Tibial artery (tissue), 4 donors: ENCODE data around the gene PSD4.

Experiments used
- DNase-seq, 2 donors: peaks; one replicate each; pipeline ENCODE4 v3.0.0-alpha.2; 2019
- H3K27ac ChIP-seq, 2 donors: fragments of 200-600 bp; sonication (generic) in 1 of 2; 1 replicate in 1 of 2; 2 replicates in 1 of 2; pipeline ENCODE4 v1.5.1; 2018 to 2019; ENCODE audit warnings: mild to moderate bottlenecking in 1 of 2
- H3K27me3 ChIP-seq, 2 donors: fragments of 200-600 bp; sonication (generic) in 1 of 2; one replicate each; pipeline versions ENCODE4 v1.5.1 to v1.6.0; 2016 to 2019
- H3K36me3 ChIP-seq, 3 donors: fragments of 200-600 bp; sonication (generic) in 2 of 3; one replicate each; pipeline ENCODE4 v1.5.1; 2016 to 2019; ENCODE audit warnings: mild to moderate bottlenecking in 2 of 3
- H3K4me1 ChIP-seq, 4 donors: fragments of 200-600 bp; sonication (generic) in 2 of 4; 1 replicate in 3 of 4; 2 replicates in 1 of 4; pipeline ENCODE4 v1.5.1; 2016 to 2019
- H3K4me3 ChIP-seq, 2 donors: fragments of 200-600 bp; sonication (generic) in 1 of 2; 1 replicate in 1 of 2; 2 replicates in 1 of 2; pipeline ENCODE4 v1.5.1; 2018 to 2019; ENCODE audit warnings: mild to moderate bottlenecking in 2 of 2
- H3K9me3 ChIP-seq, 3 donors: fragments of 200-600 bp; sonication (generic) in 1 of 3; one replicate each; pipeline ENCODE4 v1.5.1; 2016 to 2019
- CTCF ChIP-seq, 2 experiments: fragments of 200-600 bp in 1 of 2; fragments of 450-650 bp in 1 of 2; IDR thresholded peaks; one replicate each; pipeline ENCODE4 v1.5.1; 2017 to 2019; ENCODE audit warnings: antibody characterized with exemption in 2 of 2, mild to moderate bottlenecking in 1 of 2, moderate library complexity in 1 of 2
- intact Hi-C: fragments of 100-400 bp; cut with DNase I; formaldehyde crosslinking; loops from one replicate; pipeline ENCODE4 v1.15.0; 2023; ENCODE audit warnings: low total_unique reads

Gene PSD4

DNA sequence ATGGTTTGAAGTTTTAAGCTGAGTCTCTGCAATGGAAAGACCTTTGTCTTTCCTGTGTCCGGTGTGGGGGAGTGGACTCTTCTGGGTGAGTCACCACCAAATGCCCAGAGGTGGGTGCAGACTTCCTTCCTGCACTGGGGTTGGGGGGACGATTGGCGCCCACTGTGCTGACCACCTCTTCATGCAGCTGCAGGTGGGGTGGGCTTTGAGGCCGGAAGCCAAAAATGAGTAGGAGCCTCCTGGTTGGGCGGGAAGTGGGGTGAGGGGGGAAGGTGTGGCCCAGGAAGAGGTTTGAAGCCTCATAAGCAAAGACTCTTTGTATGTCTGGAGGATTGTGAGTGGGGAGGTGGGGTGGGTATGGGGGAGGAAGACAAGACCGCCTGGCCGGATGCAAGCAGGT is 77.3 kb downstream of the PSD4 start:
- Histone ChIP-seq H3K9me3 (no peaks in the 10 kb centered on the region), H3K36me3 (no peaks in the 10 kb centered on the region), H3K4me3 (no peak overlapping the region), H3K27ac (no peak overlapping the region), H3K4me1 (no peaks in the 10 kb centered on the region), H3K27me3 (peaks cover 0 to 2% of the 10 kb centered on the region in 2 donors)
- intact Hi-C loops: no loop called here
- DNase-seq: no peak
- no peak for TF ChIP-seq CTCF (IDR thresholded peaks at IDR 0.05)

GRCh38 chr2:113252047-113252590 is 78.3 kb downstream of the PSD4 start:
- DNase-seq: no peak
- Histone ChIP-seq H3K27ac (no peak overlapping the region), H3K27me3 (no peaks in the 10 kb centered on the region), H3K4me3 (no peak overlapping the region), H3K36me3 (no peaks in the 10 kb centered on the region), H3K9me3 (no peaks in the 10 kb centered on the region), H3K4me1 (peaks cover 0 to 3% (median 2%) of the 10 kb centered on the region in 4 donors)
- TF ChIP-seq CTCF (IDR thresholded peaks at IDR 0.05): no peak
- intact Hi-C loops: no loop called here

DNA sequence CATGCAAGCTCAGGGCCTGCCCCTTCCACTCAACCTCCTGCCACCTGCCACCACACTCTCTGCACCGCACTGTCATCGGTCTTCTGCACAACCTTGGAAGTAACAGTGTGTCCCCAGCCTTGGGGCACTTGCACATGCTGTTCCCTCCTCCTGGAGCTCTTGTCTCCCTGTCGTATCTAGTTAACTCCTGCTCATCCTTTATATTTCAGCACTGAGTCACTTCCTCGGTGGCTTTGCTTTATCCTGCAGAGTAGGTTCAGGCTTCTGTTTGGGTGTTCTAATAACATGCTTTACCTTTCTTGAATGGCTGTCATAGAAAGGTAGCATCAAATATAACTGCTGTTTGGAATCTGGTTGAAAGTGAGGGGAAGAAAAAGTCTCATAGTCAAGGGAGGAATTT is 79.7 kb downstream of the PSD4 start:
- no peak for TF ChIP-seq CTCF (IDR thresholded peaks at IDR 0.05)
- no peaks in the 10 kb centered on the region for H3K9me3 ChIP-seq
- no peaks in the 10 kb centered on the region for H3K36me3 ChIP-seq
- H3K27me3 ChIP-seq: no peaks in the 10 kb centered on the region
- intact Hi-C loops: no loop called here
- no peak overlapping the region for H3K27ac ChIP-seq
- DNase-seq: no peak
- H3K4me3 ChIP-seq: no peak overlapping the region
- peaks cover 0 to 16% (median 12%) of the 10 kb centered on the region in 4 donors for H3K4me1 ChIP-seq

- peaks cover 0 to 6% (median 0%) of the 10 kb centered on the region in 3 donors for H3K36me3 ChIP-seq
- no peak overlapping the region for H3K27ac ChIP-seq
- peaks cover 0 to 16% (median 12%) of the 10 kb centered on the region in 4 donors for H3K4me1 ChIP-seq
- no peaks in the 10 kb centered on the region for H3K27me3 ChIP-seq
- H3K4me3 ChIP-seq: no peak overlapping the region
- TF ChIP-seq CTCF (IDR thresholded peaks at IDR 0.05): no peak
- DNase-seq: no peak
- intact Hi-C loops: no loop called here
- no peaks in the 10 kb centered on the region for H3K9me3 ChIP-seq
Measured at GRCh38 chr2:113255140-113256070, 81.6 kb downstream of the PSD4 start.

- Histone ChIP-seq H3K27ac (peak overlapping the region; percentile 29 to 43), H3K9me3 (no peaks in the 10 kb centered on the region), H3K36me3 (peaks cover 0 to 6% (median 0%) of the 10 kb centered on the region in 3 donors), H3K4me1 (peaks cover 0 to 16% (median 12%) of the 10 kb centered on the region in 4 donors), H3K4me3 (no peak overlapping the region), H3K27me3 (peaks cover 0 to 3% of the 10 kb centered on the region in 2 donors)
- intact Hi-C loops: no loop called here
- no peak for DNase-seq
- TF ChIP-seq CTCF (IDR thresholded peaks at IDR 0.05): no peak
Measured at GRCh38 chr2:113257516-113258264, 83.9 kb downstream of the PSD4 start.
